HG02970 (cell line): ENCODE measurements around the gene CGB7.

Experiments
- ATAC-seq: cut with Tn5 transposase; IDR thresholded peaks from one replicate; pipeline ENCODE4 v1.9.1; 2021; ENCODE audit warnings: mild to moderate bottlenecking, moderate library complexity, moderate number of reproducible peaks; ENCODE audit not compliant: unreplicated experiment, low FRiP score

CGB7 gene

DNA sequence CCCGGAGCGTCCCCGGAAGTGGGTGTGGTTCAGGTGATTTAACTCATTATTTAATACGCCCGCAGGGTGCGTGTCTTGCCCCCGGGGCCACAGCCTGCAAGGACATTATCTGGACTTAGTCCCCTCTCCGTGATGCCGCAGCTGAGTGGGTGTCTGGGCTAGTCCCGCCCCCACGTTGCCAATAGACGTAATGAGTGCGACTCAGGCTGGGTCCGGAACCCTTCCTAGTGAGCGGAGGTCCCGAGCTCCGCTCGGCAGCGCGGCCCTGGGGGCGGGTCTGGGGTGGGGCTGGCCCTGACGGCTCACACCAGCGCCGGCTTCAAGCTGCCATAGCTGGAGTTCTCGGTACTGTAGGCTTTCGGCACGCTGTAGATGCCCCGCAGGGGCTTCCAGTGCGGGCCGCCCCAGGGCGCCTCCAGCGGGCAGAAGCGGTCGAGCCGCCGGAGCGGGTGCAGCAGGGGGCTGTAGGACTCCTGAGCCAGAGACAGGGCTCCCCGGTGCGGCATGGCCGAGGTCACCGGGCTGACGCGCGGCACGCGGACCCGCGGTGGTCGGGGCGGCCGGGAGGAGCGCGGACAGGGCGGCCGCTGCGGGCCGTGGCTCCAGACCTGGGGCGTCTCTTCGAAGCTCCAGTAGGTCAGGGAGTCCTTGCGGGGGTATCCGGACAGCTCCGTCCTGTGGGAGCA, 39.7 kb downstream of the CGB7 start:
- ATAC-seq: no peak

DNA sequence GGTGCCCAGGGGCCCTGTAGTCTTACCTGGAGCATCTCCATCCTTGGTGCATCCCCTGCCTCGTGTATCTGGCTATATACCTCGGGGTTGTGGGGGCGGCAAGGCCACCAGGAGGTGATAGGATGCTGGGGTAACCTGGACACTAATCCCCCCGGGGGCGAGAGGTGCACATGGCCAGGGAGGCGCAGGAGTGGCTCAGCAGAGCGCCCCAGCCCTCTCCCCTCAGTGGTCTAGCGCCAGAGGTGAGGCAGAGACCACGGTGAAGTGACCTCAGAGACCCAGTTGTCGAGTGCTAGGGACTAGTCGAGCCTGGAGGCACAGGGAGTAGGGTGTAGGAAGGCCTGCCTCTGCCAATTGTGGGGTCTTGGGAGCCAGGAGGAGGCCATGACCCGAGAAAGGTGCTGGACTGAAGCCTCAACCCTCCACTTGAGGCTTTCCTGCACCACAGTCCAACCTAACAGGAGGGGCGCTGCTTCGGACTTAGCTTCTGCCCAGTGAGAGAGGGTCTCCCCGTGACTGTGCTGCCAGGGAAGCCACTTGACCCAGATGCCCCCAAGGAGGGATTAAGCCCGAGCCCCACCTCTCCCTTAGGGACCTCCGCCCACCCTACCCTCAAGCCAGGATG, 40.4 kb downstream of the CGB7 start, which contains the start of gene LHB:
Gene LHB, minus strand, starts transcription at position 51 of the 625 bp plus-strand sequence. Its CDS starts 10 bp downstream, at position 41.
- no peak for ATAC-seq

DNA sequence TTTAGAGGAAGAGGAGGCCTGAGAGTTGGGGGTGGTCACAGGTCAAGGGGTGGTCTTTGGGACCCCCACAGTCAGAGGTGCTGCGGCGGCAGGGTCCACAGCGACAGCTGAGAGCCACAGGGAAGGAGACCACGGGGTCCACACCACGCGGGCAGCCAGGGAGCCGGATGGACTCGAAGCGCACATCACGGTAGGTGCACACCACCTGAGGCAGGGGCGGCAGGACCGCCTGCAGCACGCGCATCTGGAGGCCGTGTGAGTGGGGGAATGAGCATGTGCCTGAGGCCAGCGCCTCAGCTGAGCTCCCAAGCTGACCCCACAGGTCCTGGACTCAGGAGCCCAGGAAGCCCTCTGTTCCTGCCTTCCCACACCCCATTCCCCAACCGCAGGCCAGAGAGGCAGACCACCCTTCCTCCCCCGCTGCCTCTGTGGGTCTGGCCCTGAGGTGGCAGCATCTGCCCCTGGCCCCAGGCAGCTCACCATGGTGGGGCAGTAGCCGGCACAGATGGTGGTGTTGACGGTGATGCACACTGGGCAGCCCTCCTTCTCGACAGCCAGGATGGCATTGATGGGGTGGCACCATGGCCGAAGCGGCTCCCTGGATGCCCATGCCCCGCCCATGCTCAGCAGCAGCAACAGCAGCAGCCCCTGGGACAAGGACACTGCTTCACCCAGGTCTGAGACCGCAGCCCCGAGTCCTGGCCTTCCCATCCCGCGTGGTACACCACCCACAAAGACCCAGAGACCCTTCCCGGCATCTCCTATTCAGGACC, 41.3 kb downstream of the CGB7 start:
- ATAC-seq: no peak

DNA sequence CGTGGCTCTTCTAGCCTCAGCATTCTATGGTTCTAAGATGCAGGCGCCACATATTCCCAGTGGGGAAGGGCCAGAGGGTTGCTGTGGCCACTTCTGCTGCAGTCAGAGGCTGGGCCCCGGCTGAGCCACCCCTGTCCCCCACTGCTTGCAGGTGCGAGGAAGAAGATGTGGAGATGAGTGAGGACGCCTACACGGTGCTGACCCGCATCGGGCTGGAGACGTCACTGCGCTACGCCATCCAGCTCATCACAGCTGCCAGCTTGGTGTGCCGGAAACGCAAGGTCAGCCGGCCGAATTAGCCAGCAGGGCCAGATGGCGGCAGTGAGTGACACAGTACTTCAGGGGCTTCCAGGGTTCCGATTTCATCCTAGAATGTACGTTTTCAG, 42.7 kb downstream of the CGB7 start:
- ATAC-seq: no peak

DNA sequence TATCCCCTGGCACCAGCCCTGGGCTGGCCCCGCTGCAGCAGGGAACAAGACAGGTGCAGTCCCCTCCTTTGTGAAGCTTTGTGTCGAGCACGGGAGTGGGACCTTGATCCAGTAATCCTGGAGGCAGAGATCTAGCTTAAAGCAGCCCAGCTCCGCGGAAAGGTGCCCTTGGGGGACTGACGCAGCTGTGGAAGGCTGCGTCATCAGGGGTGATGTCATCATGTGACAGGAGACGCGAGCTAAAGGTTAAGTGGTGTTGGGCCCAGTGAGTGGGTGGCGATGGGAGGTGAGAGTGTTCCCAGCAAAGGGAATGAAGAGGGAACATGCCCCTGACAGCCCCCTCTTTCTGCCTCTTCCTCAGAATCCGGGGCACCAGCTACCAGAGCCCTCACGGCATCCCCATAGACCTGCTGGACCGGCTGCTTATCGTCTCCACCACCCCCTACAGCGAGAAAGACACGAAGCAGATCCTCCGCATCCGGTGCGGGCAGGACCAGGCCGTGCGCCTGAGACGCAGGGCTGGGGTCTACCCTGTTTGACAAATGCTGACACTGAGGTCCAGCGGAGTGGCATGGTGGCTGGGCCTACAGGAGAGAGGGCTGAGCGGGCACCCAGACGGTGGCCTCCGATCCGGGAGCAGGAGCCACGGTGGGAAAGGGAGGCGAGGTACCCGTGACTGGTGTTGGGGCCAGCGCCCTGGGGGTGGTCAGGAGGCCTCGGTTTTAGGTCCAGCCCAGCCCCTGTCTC, 43.3 kb downstream of the CGB7 start:
- ATAC-seq: no peak

DNA sequence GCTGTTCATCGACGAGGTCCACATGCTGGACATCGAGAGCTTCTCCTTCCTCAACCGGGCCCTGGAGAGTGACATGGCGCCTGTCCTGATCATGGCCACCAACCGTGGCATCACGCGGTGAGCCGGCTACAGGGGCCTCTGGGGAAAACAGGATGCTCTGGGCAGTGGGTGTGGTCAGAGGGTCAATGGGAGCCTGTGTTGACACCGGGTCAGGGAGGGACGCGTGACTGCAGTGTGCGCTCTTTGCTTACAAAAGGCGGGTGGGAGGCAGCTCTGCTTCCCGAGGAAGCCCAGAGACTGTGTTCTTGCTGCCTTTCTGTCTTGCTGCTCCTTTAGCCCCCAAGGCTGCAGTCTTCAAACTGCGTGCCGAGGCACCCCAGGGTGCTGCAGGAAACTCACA, 46.4 kb downstream of the CGB7 start:
- no peak for ATAC-seq

DNA sequence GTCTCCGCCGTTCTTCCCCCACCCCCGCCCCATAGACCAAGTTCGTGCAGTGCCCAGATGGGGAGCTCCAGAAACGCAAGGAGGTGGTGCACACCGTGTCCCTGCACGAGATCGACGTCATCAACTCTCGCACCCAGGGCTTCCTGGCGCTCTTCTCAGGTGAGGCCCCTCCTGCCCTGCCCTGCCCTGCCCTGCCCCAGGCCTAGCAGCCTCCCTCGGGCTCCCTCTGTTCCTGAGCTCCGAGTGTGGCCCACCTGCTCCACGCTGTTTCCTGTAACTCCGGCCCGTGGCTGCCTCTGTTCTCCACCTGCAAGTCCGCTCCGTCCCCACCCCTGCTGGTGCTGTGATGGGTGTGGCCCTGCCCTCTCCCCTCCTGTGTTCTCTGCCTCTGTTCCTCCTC, 47.1 kb downstream of the CGB7 start:
- ATAC-seq: no peak

DNA sequence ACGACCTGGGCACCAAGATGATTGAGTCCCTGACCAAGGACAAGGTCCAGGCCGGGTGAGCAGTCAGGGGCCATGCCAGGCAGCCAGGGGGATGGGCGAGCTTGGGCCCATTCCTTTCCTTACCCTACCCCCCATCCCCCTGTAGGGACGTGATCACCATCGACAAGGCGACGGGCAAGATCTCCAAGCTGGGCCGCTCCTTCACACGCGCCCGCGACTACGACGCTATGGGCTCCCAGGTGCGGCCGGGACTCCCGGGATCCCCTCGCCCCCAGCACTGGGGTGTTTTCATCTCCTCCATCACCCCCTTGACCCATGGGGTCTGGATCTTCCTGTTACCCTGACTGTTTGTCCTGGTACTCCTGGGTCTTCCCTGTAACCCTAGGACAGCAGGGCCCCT, 47.7 kb downstream of the CGB7 start:
- no peak for ATAC-seq

DNA sequence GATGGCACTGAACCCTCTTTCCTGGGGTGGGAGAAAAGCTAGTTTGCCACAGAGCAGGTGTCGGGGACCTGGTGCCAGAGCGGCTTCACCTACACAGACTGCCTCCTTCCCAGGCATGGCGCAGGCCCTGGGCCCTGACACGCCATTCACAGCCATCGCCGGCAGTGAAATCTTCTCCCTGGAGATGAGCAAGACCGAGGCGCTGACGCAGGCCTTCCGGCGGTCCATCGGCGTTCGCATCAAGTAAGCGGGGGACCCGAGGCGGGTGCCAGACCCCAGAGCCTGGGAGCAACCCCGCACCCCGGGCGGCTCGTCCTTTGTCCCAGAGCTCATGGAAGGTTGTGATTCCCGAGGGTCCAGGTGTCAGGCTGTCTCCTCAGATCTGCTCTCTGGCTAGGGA, 50.6 kb downstream of the CGB7 start:
- no peak for ATAC-seq

DNA sequence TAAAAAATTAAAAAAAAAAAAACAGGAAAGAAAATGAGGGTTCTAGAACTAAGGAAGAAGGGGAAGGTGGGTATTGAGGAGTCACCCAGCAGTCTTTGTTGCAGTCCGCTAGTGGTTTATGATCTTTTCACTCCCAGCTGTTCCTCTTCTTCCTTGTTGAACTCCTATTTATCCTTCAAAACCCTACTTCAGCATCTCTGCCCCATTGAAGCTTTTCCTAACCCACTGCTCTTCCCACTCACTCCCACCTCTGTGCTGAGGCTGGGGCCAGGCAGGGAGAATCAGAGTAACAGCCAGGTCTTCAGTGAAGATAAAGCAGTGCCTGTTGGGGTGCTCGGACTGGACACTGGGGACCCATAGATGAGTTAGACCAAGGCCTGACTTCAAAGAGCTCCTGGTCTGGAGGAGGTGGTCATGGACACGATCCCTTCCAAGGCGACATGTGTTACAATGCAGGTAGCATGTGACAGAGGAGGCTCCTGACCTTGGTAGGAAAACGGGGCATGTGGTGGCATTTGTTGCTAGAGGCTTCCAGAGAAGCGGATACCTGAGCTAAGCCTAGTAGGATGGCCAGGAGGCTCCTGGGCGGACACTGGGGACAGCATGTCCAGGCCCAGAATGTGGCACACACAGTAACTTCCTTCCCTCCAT, 52.5 kb downstream of the CGB7 start:
- ATAC-seq: no peak
